CD4-positive, alpha-beta T cell (primary cell): ENCODE results near the gene OR6B3. TPM values are rescaled to one million over a fixed set of nuclear protein-coding genes. Genes with fewer than 3 reads are reported as not detected.
"Not testable (repeated sequence)": the region's sequence is repeated elsewhere in the genome, so short reads cannot be mapped to it uniquely, and the experiment has no call there.

Experiments used
- ATAC-seq: fragments of 200-7000 bp; cut with Tn5 transposase; one replicate; pipeline ENCODE4 v1.10.0; 2022; ENCODE audit warnings: mild to moderate bottlenecking; ENCODE audit not compliant: poor library complexity
- CTCF ChIA-PET: fragments of 350-600 bp; sonication (Branson Sonifier 250); formaldehyde crosslinking; loops from one replicate; lab custom pipeline; 2021; ENCODE audit warnings: antibody characterized with exemption, inconsistent platforms; lab: Charles Lee
- POLR2A ChIA-PET: fragments of 350-600 bp; sonication (Branson Sonifier 250); formaldehyde crosslinking; loops from one replicate; lab custom pipeline; 2021; ENCODE audit warnings: antibody characterized with exemption, inconsistent platforms; lab: Charles Lee
- DNase-seq, 14 experiments: peaks; one replicate each; pipeline ENCODE4 v3.0.0-alpha.2; 2013 to 2020; ENCODE audit warnings: mixed read lengths in 2 of 14
- H3K27ac ChIP-seq, 2 donors: one replicate each; pipeline versions ENCODE4 v1.5.1 to v1.7.0; 2013; ENCODE audit warnings: low read length in 2 of 2, low read depth in 1 of 2, mild to moderate bottlenecking in 1 of 2
- H3K27me3 ChIP-seq, 2 experiments: 1 replicate in 1 of 2; 2 replicates in 1 of 2; pipeline versions ENCODE4 v1.6.1 to v1.7.0; 2013; ENCODE audit warnings: low read length in 2 of 2, control low read depth in 1 of 2, mild to moderate bottlenecking in 1 of 2, moderate library complexity in 1 of 2; ENCODE audit not compliant: insufficient read depth in 2 of 2, control insufficient read depth in 1 of 2
- H3K36me3 ChIP-seq: one replicate; pipeline ENCODE4 v1.6.1; 2013; ENCODE audit warnings: low read length, control low read depth; ENCODE audit not compliant: insufficient read depth
- H3K4me1 ChIP-seq: one replicate; pipeline ENCODE4 v1.6.1; 2013; ENCODE audit warnings: low read length, control low read depth; ENCODE audit not compliant: insufficient read depth
- H3K4me3 ChIP-seq: one replicate; pipeline ENCODE4 v1.5.1; 2013; ENCODE audit warnings: mild to moderate bottlenecking, low read length, moderate library complexity
- H3K9me3 ChIP-seq, 2 experiments: 1 replicate in 1 of 2; 2 replicates in 1 of 2; pipeline versions ENCODE4 v1.6.1 to v1.7.0; 2013; ENCODE audit warnings: low read length in 2 of 2, mild to moderate bottlenecking in 2 of 2, control low read depth in 1 of 2, moderate library complexity in 1 of 2; ENCODE audit not compliant: control insufficient read depth in 1 of 2, insufficient read depth in 1 of 2
- H3K27ac Mint-ChIP-seq: one replicate; pipeline ENCODE4 v1.8.0; 2020; ENCODE audit warnings: mixed read lengths
- H3K27me3 Mint-ChIP-seq: one replicate; pipeline ENCODE4 v1.8.0; 2021; ENCODE audit warnings: mixed read lengths
- H3K36me3 Mint-ChIP-seq: one replicate; pipeline ENCODE4 v1.8.0; 2021; ENCODE audit warnings: low read depth, mixed read lengths
- H3K4me1 Mint-ChIP-seq: one replicate; pipeline ENCODE4 v1.8.0; 2021; ENCODE audit warnings: low read depth, mixed read lengths
- H3K4me3 Mint-ChIP-seq: one replicate; pipeline ENCODE4 v1.8.0; 2020; ENCODE audit warnings: mild to moderate bottlenecking, mixed read lengths
- H3K9me3 Mint-ChIP-seq: one replicate; pipeline ENCODE4 v1.8.0; 2020; ENCODE audit warnings: mixed read lengths
- intact Hi-C, 2 experiments: fragments of 100-400 bp; cut with DNase I in 1 of 2; cut with micrococcal nuclease in 1 of 2; formaldehyde crosslinking; loops; one replicate each; pipeline versions ENCODE4 v1.15.1 to v1.9.0; 2023 to 2025; cut with DNase I, micrococcal nuclease
- total RNA-seq, 174 experiments: library from RNA in 2 of 174; stranded (reverse) in 2 of 174; gene quantifications; one replicate each; pipeline ENCODE4 v1.2.3 and lab custom pipeline; 2021 to 2026
- TF ChIP-seq, protein P1 (sequence below): fragments of 200-600 bp; IDR thresholded peaks from one replicate; pipeline ENCODE4 v1.8.0; 2022; ENCODE audit warnings: antibody characterized with exemption, mild to moderate bottlenecking

OR6B3 gene
- total RNA-seq, 2 experiments from 2014 or later: not detected

DNA sequence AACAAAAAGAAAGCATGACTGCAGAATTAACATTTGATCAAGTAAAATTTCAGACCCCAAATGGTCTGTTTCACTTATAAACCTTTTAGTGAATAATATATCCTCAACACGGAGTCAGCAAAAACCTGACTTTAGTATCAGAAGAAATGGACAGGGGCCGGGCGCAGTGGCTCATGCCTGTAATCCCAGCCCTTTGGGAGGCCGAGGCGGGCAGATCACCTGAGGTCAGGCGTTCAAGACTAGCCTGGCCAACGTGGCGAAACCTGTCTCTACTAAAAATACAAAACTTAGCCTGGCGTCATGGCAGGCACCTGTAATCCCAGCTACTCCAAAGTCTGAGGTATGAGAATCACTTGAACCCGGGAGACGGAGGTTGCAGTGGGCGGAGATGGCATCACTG is 3.0 kb downstream of the OR6B3 start:
- TF ChIP-seq, protein P1, sequence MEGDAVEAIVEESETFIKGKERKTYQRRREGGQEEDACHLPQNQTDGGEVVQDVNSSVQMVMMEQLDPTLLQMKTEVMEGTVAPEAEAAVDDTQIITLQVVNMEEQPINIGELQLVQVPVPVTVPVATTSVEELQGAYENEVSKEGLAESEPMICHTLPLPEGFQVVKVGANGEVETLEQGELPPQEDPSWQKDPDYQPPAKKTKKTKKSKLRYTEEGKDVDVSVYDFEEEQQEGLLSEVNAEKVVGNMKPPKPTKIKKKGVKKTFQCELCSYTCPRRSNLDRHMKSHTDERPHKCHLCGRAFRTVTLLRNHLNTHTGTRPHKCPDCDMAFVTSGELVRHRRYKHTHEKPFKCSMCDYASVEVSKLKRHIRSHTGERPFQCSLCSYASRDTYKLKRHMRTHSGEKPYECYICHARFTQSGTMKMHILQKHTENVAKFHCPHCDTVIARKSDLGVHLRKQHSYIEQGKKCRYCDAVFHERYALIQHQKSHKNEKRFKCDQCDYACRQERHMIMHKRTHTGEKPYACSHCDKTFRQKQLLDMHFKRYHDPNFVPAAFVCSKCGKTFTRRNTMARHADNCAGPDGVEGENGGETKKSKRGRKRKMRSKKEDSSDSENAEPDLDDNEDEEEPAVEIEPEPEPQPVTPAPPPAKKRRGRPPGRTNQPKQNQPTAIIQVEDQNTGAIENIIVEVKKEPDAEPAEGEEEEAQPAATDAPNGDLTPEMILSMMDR: no peak
- Mint-ChIP-seq H3K4me1 (no peaks in the 10 kb centered on the region), H3K27me3 (peaks cover 78% of the 10 kb centered on the region), H3K36me3 (no peaks in the 10 kb centered on the region), H3K4me3 (no peak overlapping the region), H3K27ac (no peak overlapping the region), H3K9me3 (no peaks in the 10 kb centered on the region)
- Histone ChIP-seq H3K27ac (no peak overlapping the region), H3K9me3 (peaks cover 0 to 4% of the 10 kb centered on the region in 2 experiments), H3K27me3 (peaks cover 15 to 20% of the 10 kb centered on the region in 2 experiments), H3K4me3 (no peak overlapping the region), H3K4me1 (no peaks in the 10 kb centered on the region), H3K36me3 (no peaks in the 10 kb centered on the region)
- CTCF ChIA-PET: no interaction called here
- ATAC-seq (no peak), DNase-seq (no peak)
- intact Hi-C loops: no loop called here
- POLR2A ChIA-PET: no interaction called here

DNA sequence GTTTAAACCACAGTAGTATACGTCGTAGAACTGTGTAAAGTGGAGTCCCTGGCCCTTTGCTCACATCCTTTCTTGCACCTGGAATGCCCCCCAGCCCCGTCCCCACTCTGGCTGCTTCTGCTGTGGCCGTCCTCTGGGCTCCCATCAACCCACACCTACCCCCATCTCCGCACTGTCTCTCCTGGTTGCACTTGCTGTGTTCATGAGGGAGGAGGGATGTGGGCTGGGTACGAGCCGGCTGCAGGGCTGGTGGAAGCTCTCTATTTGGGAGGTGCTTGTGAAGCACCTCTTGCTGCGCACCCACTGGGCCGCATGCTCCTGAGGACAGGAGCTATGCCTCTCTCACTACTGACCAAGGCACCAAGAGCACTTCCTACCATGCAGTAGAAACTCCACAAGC is 5.1 kb downstream of the OR6B3 start:
- Mint-ChIP-seq H3K36me3 (no peaks in the 10 kb centered on the region), H3K9me3 (no peaks in the 10 kb centered on the region), H3K4me1 (no peaks in the 10 kb centered on the region), H3K4me3 (no peak overlapping the region), H3K27ac (no peak overlapping the region), H3K27me3 (peaks cover 76% of the 10 kb centered on the region)
- Histone ChIP-seq H3K27me3 (peaks cover 10 to 15% of the 10 kb centered on the region in 2 experiments), H3K36me3 (no peaks in the 10 kb centered on the region), H3K9me3 (peaks cover 0 to 10% of the 10 kb centered on the region in 2 experiments), H3K4me1 (no peaks in the 10 kb centered on the region), H3K27ac (no peak overlapping the region), H3K4me3 (no peak overlapping the region)
- ChIA-PET POLR2A (no interaction called here), CTCF (no interaction called here)
- TF ChIP-seq, protein P1: no peak
- DNase-seq: no peak
- ATAC-seq: no peak
- intact Hi-C loops: no loop called here

DNA sequence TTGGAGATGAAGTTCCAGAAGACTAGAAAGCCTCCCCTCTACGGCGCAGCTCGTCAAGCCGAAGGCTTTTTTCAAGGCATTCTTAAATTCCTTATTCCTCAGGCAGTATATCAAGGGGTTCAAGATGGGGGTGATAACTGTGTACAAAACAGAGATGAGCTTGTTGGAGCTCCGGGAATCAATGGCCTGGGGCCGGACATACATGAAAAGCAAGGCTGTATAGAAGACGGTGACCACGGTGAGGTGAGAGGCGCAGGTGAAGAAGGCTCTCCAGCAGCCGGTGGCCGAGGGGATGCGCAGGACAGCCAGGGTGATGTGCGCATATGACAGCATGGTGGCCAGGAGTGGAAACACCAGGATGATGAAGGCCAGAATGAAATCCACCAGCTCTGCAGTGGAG is 8.2 kb downstream of the OR6B3 start:
- CTCF ChIA-PET: no interaction called here
- no peaks in the 10 kb centered on the region for H3K36me3 Mint-ChIP-seq
- H3K4me3 Mint-ChIP-seq: no peak overlapping the region
- no peaks in the 10 kb centered on the region for H3K9me3 Mint-ChIP-seq
- no peaks in the 10 kb centered on the region for H3K4me1 Mint-ChIP-seq
- Histone ChIP-seq H3K36me3 (no peaks in the 10 kb centered on the region), H3K4me1 (no peaks in the 10 kb centered on the region), H3K4me3 (no peak overlapping the region), H3K27ac (no peak overlapping the region), H3K9me3 (peaks cover 0 to 12% of the 10 kb centered on the region in 2 experiments), H3K27me3 (peaks cover 22 to 25% of the 10 kb centered on the region in 2 experiments)
- peaks cover 64% of the 10 kb centered on the region for H3K27me3 Mint-ChIP-seq
- no peak for ATAC-seq
- no peak for DNase-seq
- TF ChIP-seq, protein P1: no peak
- H3K27ac Mint-ChIP-seq: no peak overlapping the region
- intact Hi-C loops: no loop called here
- POLR2A ChIA-PET: no interaction called here

DNA sequence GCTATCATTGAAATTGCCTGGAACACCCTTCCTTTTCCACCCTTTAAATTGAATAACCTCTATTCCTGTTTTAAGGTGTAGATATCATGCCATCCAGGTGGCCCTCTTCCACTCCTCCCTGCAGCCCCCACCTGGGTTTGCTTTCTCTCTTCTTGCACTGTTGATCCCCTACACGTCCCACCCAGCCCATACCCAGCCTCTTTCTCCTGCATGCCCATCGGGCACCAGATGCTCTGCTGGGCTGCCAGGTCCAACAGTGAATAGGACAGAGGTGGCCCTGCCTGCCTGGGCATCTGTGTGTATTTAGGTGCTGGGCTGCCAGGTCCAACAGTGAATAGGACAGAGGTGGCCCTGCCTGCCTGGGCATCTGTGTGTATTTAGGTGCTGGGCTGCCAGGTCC is 9.2 kb downstream of the OR6B3 start:
- intact Hi-C loops, H3K36me3 Mint-ChIP-seq, CTCF ChIA-PET, H3K27ac Mint-ChIP-seq, H3K4me3 ChIP-seq, POLR2A ChIA-PET, H3K27ac ChIP-seq, H3K36me3 ChIP-seq, ATAC-seq, DNase-seq, H3K9me3 Mint-ChIP-seq, H3K4me1 ChIP-seq, H3K4me1 Mint-ChIP-seq, H3K4me3 Mint-ChIP-seq: not testable (repeated sequence)
- peaks cover 31 to 32% of the 10 kb centered on the region in 2 experiments for H3K27me3 ChIP-seq
- peaks cover 0 to 12% of the 10 kb centered on the region in 2 experiments for H3K9me3 ChIP-seq
- peaks cover 57% of the 10 kb centered on the region for H3K27me3 Mint-ChIP-seq
